Stomach (tissue), 4 donors: ENCODE measurements around the gene POLD2.

Experiments used
- CTCF ChIP-seq, 7 experiments: fragments of 450-650 bp in 4 of 7; fragments of 200-600 bp in 3 of 7; sonication (generic) in 3 of 7; IDR thresholded peaks; one replicate each; pipeline ENCODE4 v1.5.1; 2016 to 2019; ENCODE audit warnings: antibody characterized with exemption in 7 of 7, control low read depth in 2 of 7, mild to moderate bottlenecking in 1 of 7
- EP300 ChIP-seq: sonication (generic); formaldehyde crosslinking; IDR thresholded peaks from one replicate; pipeline ENCODE4 v1.6.1; 2017; ENCODE audit warnings: antibody characterized with exemption
- POLR2A ChIP-seq, 4 donors: fragments of 450-650 bp; IDR thresholded peaks; one replicate each; pipeline ENCODE4 v1.6.1; 2016; ENCODE audit warnings: antibody characterized with exemption in 4 of 4, control low read depth in 2 of 4, mild to moderate bottlenecking in 1 of 4, moderate library complexity in 1 of 4
- POLR2AphosphoS5 ChIP-seq, 3 donors: sonication (generic); formaldehyde crosslinking; IDR thresholded peaks; one replicate each; pipeline ENCODE4 v1.6.1; 2016; ENCODE audit warnings: antibody characterized with exemption in 3 of 3

GRCh38 chr7:44114586-44115310, 8.6 kb downstream of the POLD2 start:
- TF ChIP-seq CTCF (IDR thresholded peaks at IDR 0.05), result no peak
- no peak for TF ChIP-seq POLR2A (IDR thresholded peaks at IDR 0.05)
- no peak for TF ChIP-seq EP300
- no peak for TF ChIP-seq POLR2AphosphoS5 (IDR thresholded peaks at IDR 0.05)
